Smooth muscle cell (in vitro differentiated cells): ENCODE results near the gene PATZ1. TPM values are rescaled to one million over a fixed set of nuclear protein-coding genes. Genes with fewer than 3 reads are reported as not detected.
A peak's percentile ranks its signal among the peaks of the same experiment; 100 is the strongest.

Source experiments
- DNase-seq: peaks from one replicate; lab custom pipeline; 2025; ENCODE audit not compliant: unreplicated experiment; lab: John Stamatoyannopoulos, UW
- H2AFZ ChIP-seq: fragments of 200-600 bp; sonication (generic); 2 replicates; pipeline ENCODE4 v1.6.0; 2016; ENCODE audit warnings: antibody characterized with exemption, low read depth, mild to moderate bottlenecking
- H3F3A ChIP-seq: fragments of 200-600 bp; sonication (generic); 2 replicates; pipeline ENCODE4 v1.6.0; 2017; ENCODE audit warnings: antibody characterized with exemption, low read depth
- H3K27ac ChIP-seq: fragments of 200-600 bp; sonication (generic); 2 replicates; pipeline ENCODE4 v1.5.1; 2016; ENCODE audit warnings: low read depth, mild to moderate bottlenecking
- H3K27me3 ChIP-seq: fragments of 200-600 bp; sonication (generic); 2 replicates; pipeline ENCODE4 v1.6.1; 2016; ENCODE audit warnings: low read depth, mild to moderate bottlenecking
- H3K36me3 ChIP-seq: fragments of 200-600 bp; sonication (generic); 2 replicates; pipeline ENCODE4 v1.5.1; 2016; ENCODE audit warnings: low read depth
- H3K4me1 ChIP-seq: fragments of 200-600 bp; sonication (generic); 2 replicates; pipeline ENCODE4 v1.5.1; 2016; ENCODE audit warnings: low read depth
- H3K4me2 ChIP-seq: fragments of 200-600 bp; sonication (generic); 2 replicates; pipeline ENCODE4 v1.6.0; 2016; ENCODE audit warnings: mild to moderate bottlenecking
- H3K4me3 ChIP-seq: fragments of 200-600 bp; sonication (generic); 2 replicates; pipeline ENCODE4 v1.5.1; 2016; ENCODE audit warnings: mild to moderate bottlenecking
- H3K79me2 ChIP-seq: fragments of 200-600 bp; sonication (generic); 2 replicates; pipeline ENCODE4 v1.6.0; 2016; ENCODE audit warnings: low read depth, mild to moderate bottlenecking
- H3K9ac ChIP-seq: fragments of 200-600 bp; sonication (generic); 2 replicates; pipeline ENCODE4 v1.6.0; 2016; ENCODE audit warnings: low read depth
- H3K9me3 ChIP-seq: fragments of 200-600 bp; sonication (generic); replicated peaks from 2 replicates; pipeline ENCODE4 v1.5.1; 2016; ENCODE audit warnings: low read depth
- H4K20me1 ChIP-seq: fragments of 200-600 bp; sonication (generic); 2 replicates; pipeline ENCODE4 v1.6.0; 2016; ENCODE audit warnings: low read depth
- CTCF ChIP-seq: fragments of 200-600 bp; sonication (generic); IDR thresholded peaks from 2 replicates; pipeline ENCODE4 v1.5.1; 2017; ENCODE audit warnings: borderline replicate concordance, mild to moderate bottlenecking, antibody characterized with exemption; ENCODE audit not compliant: insufficient read depth, poor library complexity, severe bottlenecking
- WGBS: methylation state at CpG from one replicate; pipeline ENCODE4 v1.1.7; 2016; ENCODE audit warnings: low lambda C conversion rate; 5-methylcytosine and 5-hydroxymethylcytosine counted together
- polyA plus RNA-seq: library from polyadenylated mRNA; unstranded; fragments of >200 nt; fragmentation: Nextera tagmentation; extraction: Ambion mirVana; gene quantifications from 2 replicates; pipeline ENCODE4 v1.2.1, GENCODE V29; 2016
- total RNA-seq: library from RNA; depleted of rRNA; stranded (reverse); fragments of >200 nt; gene quantifications from 2 replicates; pipeline ENCODE4 v1.2.3, GENCODE V29; 2014

PATZ1 gene
- total and polyA plus RNA-seq, 2 experiments from 2014 or later, result 11.9 to 12.9 TPM

DNA sequence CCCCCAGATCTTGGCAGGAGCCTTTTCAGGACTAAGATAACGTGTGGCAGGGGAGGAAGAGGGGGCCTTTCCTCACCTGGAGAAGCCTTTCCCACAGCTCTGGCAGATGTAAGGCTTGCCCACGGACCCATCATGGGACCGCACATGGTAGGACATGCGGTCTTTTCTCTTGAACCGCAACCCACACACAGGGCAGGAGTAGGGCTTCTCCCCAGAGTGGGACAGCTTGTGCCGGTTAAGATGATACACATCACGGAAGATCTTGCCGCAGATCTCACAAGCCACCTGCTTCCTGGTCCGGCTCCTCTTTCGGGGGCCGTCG is 1.9 kb downstream of the PATZ1 start:
- no peaks in the 10 kb centered on the region for H3K36me3 ChIP-seq
- no peak overlapping the region for H3K9ac ChIP-seq
- WGBS, result 77% methylated on average over 12 of the region's 12 CpGs
- H2AFZ ChIP-seq, result no peak overlapping the region
- no peaks in the 10 kb centered on the region for H3K27me3 ChIP-seq
- H3K4me3 ChIP-seq, result peak overlapping the region; percentile 68
- no peaks in the 10 kb centered on the region for H3K9me3 ChIP-seq
- peak overlapping the region; percentile 99 for H3K4me2 ChIP-seq
- H3K4me1 ChIP-seq, result peaks cover 44% of the 10 kb centered on the region
- DNase-seq, result no peak
- H3K27ac ChIP-seq, result no peak overlapping the region
- peaks cover 19% of the 10 kb centered on the region for H3K79me2 ChIP-seq
- peaks cover 64% of the 10 kb centered on the region for H4K20me1 ChIP-seq
- peaks cover 4% of the 10 kb centered on the region for H3F3A ChIP-seq
- TF ChIP-seq CTCF, result no peak

DNA sequence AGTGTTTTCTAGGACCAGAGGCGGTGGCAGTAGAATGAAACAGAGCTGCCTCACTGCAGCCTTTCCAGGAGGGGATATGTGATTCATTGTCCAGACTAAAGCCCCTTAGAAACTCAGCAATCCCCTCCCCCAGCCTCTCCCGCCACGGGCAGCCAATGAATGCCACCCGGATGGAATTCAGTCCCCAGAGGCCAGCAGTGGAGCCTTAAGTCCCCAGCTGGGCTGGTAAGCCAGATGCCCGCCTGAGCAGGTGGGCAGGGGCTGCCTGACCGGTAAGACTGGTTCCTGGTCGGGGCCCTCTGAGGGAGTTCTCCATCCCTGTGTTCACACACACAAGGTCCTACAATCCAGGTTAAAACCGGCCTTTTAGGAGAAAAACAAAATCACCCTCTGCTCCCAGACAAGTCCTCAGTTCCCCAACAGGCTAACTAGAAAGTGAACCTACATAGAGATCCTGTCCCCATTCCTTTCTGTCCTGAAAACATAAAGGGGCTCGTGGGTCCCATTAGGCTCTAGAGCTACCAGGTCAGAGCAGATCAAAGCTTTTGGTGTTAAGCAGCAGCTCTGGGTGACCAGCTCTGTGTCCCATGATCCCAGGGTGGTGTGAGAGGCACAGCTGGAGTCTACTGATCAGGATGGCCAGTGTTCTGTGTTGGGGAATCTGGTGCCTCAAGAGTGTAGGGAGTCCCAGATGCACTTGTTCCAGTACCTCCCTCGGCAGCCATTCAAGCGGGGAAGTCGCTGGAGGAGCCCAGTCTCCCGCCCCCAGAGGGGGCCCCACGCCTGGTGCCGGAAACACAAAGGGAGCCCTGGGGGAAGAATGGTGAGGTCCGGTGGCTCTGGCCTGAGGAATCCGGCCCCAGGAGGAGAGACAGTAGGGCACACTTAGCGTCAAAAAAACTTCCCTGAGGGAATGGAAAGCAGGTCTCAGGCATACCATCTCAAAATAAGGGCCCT is 2.6 kb downstream of the PATZ1 start:
- Histone ChIP-seq H3K4me3 (peak overlapping the region; percentile 68), H3K9ac (no peak overlapping the region), H3K4me1 (peaks cover 44% of the 10 kb centered on the region), H3K79me2 (peaks cover 19% of the 10 kb centered on the region), H3K36me3 (no peaks in the 10 kb centered on the region), H3K27ac (no peak overlapping the region), H2AFZ (no peak overlapping the region), H3F3A (peaks cover 4% of the 10 kb centered on the region), H3K27me3 (no peaks in the 10 kb centered on the region), H4K20me1 (peaks cover 71% of the 10 kb centered on the region), H3K4me2 (peak overlapping the region; percentile 99), H3K9me3 (no peaks in the 10 kb centered on the region)
- no peak for TF ChIP-seq CTCF
- WGBS, result 12% methylated on average over 18 of the region's 18 CpGs
- no peak for DNase-seq

DNA sequence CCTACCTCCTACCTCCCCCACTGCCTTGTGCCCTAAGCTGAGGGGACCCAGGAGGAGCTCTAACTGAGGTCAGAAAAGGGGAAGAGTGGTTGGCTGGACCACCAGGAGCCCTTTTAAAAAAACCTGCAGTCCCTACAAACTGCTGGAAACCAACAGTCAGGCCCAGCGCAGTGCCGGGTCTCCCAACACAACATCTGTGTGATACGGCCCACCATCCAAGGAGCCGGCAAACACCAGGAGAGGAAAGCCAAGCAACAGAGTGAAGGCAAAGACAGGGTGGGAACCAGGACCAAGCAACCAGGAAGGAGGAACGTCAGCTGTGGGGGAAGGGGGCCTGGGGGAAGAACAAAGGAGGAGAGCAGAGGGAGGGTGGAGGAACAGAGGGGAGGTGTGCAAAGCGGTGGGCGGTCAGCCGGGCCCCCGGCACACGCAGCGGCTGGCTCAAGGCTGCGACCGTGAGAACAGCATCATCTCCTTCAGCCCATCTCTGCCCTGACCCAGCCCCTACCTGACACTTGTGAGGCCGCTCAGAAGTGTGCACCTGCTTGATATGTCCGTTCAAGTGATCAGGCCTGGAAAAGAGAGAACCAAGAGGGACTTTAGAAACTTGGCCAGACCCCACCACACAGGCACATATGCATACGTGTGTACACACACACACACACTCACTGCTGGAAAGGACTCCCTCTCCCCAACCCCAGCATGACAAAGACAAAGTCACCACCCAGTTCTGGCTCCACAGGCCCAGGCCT is 3.6 kb downstream of the PATZ1 start:
- WGBS, result 67% methylated on average over 16 of the region's 16 CpGs
- peak overlapping the region; percentile 99 for H3K4me2 ChIP-seq
- no peak overlapping the region for H3K9ac ChIP-seq
- TF ChIP-seq CTCF, result no peak
- H3K79me2 ChIP-seq, result peaks cover 19% of the 10 kb centered on the region
- no peaks in the 10 kb centered on the region for H3K9me3 ChIP-seq
- peak overlapping the region; percentile 68 for H3K4me3 ChIP-seq
- peaks cover 81% of the 10 kb centered on the region for H4K20me1 ChIP-seq
- no peak overlapping the region for H2AFZ ChIP-seq
- no peak overlapping the region for H3K27ac ChIP-seq
- DNase-seq, result no peak
- H3K27me3 ChIP-seq, result no peaks in the 10 kb centered on the region
- H3F3A ChIP-seq, result peaks cover 1% of the 10 kb centered on the region
- H3K4me1 ChIP-seq, result peaks cover 40% of the 10 kb centered on the region
- H3K36me3 ChIP-seq, result no peaks in the 10 kb centered on the region
